RWPE2 (cell line): ENCODE measurements around the gene JMJD7.

Experiments used
- ATAC-seq: fragments of 200-7000 bp; cut with Tn5 transposase; 3 replicates; pipeline ENCODE4 v1.9.1; 2021; ENCODE audit warnings: low read depth
- DNase-seq: peaks from one replicate; pipeline ENCODE4 v3.0.0-alpha.2; 2020; ENCODE audit warnings: low spot score
- H3K27ac ChIP-seq: fragments of 450-650 bp; 2 replicates; pipeline ENCODE4 v1.5.1; 2017; ENCODE audit warnings: mild to moderate bottlenecking; ENCODE audit not compliant: poor library complexity, severe bottlenecking
- H3K27me3 ChIP-seq: fragments of 250-450 bp; sonication (Bioruptor Pico); 2 replicates; pipeline ENCODE4 v1.5.1; 2021; ENCODE audit warnings: mild to moderate bottlenecking, moderate library complexity; ENCODE audit not compliant: insufficient read depth, poor library complexity, severe bottlenecking
- H3K36me3 ChIP-seq: fragments of 250-450 bp; sonication (Bioruptor Pico); 2 replicates; pipeline ENCODE4 v1.5.1; 2020; ENCODE audit warnings: low read depth, mild to moderate bottlenecking, moderate library complexity
- H3K4me1 ChIP-seq: fragments of 250-450 bp; sonication (Bioruptor Pico); 2 replicates; pipeline ENCODE4 v1.5.1; 2021; ENCODE audit warnings: mild to moderate bottlenecking, moderate library complexity; ENCODE audit not compliant: insufficient read depth, poor library complexity, severe bottlenecking
- H3K4me3 ChIP-seq: fragments of 250-450 bp; sonication (Bioruptor Pico); 2 replicates; pipeline ENCODE4 v1.5.1; 2021; ENCODE audit warnings: mild to moderate bottlenecking, moderate library complexity; ENCODE audit not compliant: severe bottlenecking
- H3K9me3 ChIP-seq: fragments of 250-450 bp; sonication (Bioruptor Pico); 2 replicates; pipeline ENCODE4 v1.5.1; 2021; ENCODE audit warnings: mild to moderate bottlenecking, moderate library complexity; ENCODE audit not compliant: severe bottlenecking
- CTCF ChIP-seq: fragments of 450-650 bp; IDR thresholded peaks from one replicate; pipeline ENCODE4 v1.5.1; 2017; ENCODE audit warnings: mild to moderate bottlenecking, moderate library complexity; ENCODE audit not compliant: poor library complexity, severe bottlenecking

The JMJD7 gene

DNA sequence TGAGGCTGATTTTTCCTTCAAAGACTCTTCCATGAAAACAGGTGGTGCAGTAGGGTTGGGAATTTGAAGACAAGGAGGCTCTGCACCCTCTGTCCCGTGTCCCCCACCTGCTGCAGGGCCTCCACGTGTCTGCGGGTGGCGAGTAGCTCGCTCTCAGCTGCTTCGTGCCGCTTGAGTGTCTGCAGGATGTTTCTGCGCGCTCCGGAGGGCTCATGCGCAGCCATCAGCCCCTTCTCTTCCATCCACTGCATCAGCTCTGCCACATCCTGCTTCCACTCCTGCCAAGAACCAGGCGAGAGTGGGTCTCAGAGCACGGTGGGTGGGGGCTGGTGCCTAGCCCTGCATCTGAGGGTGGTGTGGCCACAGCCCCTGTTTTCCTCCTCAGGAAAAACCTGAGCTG is 48.1 kb downstream of the JMJD7 start:
- DNase-seq (no peak), ATAC-seq (no peak)
- Histone ChIP-seq H3K27ac (no peak overlapping the region), H3K27me3 (no peaks in the 10 kb centered on the region), H3K9me3 (no peaks in the 10 kb centered on the region), H3K4me3 (no peak overlapping the region), H3K36me3 (no peaks in the 10 kb centered on the region), H3K4me1 (peaks cover 2% of the 10 kb centered on the region)
- TF ChIP-seq CTCF: no peak

DNA sequence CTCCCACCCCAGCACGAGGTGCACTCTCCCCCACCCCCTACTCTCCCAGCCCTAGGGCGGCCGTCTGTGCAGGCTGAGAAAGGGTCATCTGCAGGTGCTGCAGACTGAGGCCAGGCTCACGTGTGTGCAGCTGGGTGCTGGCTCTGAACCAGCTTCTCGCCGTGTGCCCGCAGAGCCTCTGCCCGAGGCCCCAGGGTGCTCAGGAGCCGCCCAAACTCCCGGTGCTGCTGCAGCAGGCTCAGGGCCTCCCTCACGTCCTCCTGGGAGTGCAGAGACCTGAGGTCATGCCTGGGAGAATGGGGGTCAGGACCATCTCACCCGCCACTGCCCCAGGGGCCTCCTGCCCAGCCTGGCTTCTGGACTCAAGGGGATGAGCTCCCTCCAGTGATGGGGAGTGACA is 48.8 kb downstream of the JMJD7 start:
- DNase-seq (no peak), ATAC-seq (no peak)
- H3K27me3 ChIP-seq: no peaks in the 10 kb centered on the region
- H3K4me1 ChIP-seq: no peaks in the 10 kb centered on the region
- no peak overlapping the region for H3K4me3 ChIP-seq
- TF ChIP-seq CTCF: no peak
- H3K9me3 ChIP-seq: no peaks in the 10 kb centered on the region
- H3K27ac ChIP-seq: no peak overlapping the region
- no peaks in the 10 kb centered on the region for H3K36me3 ChIP-seq

DNA sequence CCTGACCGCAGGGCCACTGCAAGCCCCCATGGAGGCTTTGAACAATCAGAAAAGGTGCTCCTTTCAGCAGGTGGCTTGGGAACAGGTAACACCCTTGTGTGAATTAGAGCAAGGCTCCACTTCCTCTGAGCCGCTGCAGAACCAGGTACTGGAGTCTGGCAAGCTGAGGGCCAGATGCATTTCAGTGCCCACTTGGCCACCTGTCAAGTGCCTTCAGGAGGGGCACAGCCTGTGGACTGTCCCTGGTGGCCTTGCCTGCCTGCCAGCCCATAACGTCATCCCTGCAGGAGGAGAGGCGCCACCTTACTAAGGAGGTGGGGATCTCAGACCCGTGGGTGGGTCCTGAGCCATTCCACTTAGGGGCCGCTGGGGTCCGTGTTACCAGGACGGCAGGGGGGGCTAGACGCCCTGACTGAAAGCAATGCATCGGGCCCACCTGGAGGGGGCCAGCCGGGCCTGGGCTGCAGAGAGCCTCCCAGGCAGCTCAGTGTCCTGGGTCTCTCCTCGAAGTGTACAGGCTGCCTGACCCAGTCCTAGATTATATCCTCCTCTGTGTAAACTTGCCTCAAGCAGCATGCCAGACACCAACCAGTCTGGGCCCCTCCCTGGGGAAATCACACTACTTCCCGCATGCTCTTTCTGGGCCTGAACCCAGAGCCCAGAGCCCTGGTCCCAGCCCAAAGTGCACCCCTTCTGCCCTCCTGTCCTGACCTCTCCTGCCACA is 49.9 kb downstream of the JMJD7 start:
- DNase-seq (no peak), ATAC-seq (no peak)
- Histone ChIP-seq H3K36me3 (no peaks in the 10 kb centered on the region), H3K4me3 (no peak overlapping the region), H3K4me1 (peaks cover 3% of the 10 kb centered on the region), H3K9me3 (no peaks in the 10 kb centered on the region), H3K27me3 (no peaks in the 10 kb centered on the region), H3K27ac (no peak overlapping the region)
- no peak for TF ChIP-seq CTCF

GRCh38 chr15:41878355-41878699 is 50.4 kb downstream of the JMJD7 start:
- Histone ChIP-seq H3K4me3 (no peak overlapping the region), H3K27ac (no peak overlapping the region), H3K4me1 (peaks cover 3% of the 10 kb centered on the region), H3K36me3 (no peaks in the 10 kb centered on the region), H3K27me3 (no peaks in the 10 kb centered on the region), H3K9me3 (no peaks in the 10 kb centered on the region)
- DNase-seq (no peak), ATAC-seq (no peak)
- TF ChIP-seq CTCF: no peak

DNA sequence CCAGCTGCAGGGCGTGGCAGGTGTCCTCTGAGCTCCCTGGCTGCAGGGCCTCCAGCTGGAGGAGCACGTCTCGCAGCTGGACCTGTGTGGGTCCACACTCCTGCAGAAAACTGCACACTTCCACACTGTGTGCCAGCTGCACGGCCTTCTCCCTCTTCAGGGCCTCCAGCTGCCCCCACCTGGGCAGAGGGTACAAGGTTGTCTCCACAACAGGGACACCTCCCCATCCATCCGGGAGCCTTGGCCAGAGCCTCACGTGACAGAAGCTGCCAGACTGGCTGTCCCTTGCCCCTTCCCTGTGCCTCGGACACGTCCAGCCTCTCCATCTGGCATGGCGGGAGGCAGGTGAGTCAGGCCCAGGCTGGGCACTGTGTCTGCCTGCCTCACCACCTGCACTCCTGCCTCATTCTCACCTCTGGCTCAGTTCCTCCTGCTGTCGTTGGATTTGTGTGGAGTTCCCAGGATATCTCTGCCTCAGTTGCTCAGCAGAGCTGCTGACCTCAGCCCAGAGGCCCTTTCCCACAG is 51.5 kb downstream of the JMJD7 start:
- no peaks in the 10 kb centered on the region for H3K9me3 ChIP-seq
- no peak for DNase-seq
- no peak overlapping the region for H3K27ac ChIP-seq

More for the DNA sequence above, 51.5 kb downstream of the JMJD7 start:
- ATAC-seq: no peak; the same call in 2 of the 3 replicates
- H3K4me1 ChIP-seq: peaks cover 3% of the 10 kb centered on the region
- no peak for TF ChIP-seq CTCF
- no peaks in the 10 kb centered on the region for H3K36me3 ChIP-seq
- H3K4me3 ChIP-seq: no peak overlapping the region
- H3K27me3 ChIP-seq: no peaks in the 10 kb centered on the region
